Hematopoietic multipotent progenitor cell treated with erythropoietin and hydrocortisone succinate and interleukin-3 and kit ligand, for 17 days (in vitro differentiated cells): Measurements from ENCODE around the gene ZDHHC24.

Experiments used
- DNase-seq: peaks from one replicate; pipeline ENCODE4 v3.0.0-alpha.2; 2015; ENCODE audit warnings: low spot score

ZDHHC24 gene

GRCh38 chr11:66564984-66565383, 19.1 kb upstream of the ZDHHC24 start:
- DNase-seq, result no peak

DNA sequence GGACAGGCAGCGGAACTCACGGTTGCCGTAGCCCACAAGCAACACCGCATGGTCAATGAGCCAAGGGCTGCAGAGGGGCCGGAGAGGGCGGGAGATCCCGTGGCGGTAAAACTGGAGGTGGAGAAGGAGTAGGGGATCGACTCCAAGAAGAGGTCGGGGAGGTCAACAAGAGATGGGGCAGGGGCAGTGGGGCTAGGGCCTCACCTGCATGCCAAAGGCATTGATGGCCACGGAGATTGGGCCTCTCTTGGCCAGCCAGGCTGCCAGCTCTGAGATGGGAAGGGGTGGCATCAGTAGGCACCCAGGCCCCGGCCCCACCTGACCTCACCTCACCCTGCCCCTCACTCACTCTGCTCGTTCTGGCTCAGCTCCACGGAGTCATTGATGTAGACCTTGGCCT, 18.7 kb upstream of the ZDHHC24 start:
- no peak for DNase-seq

DNA sequence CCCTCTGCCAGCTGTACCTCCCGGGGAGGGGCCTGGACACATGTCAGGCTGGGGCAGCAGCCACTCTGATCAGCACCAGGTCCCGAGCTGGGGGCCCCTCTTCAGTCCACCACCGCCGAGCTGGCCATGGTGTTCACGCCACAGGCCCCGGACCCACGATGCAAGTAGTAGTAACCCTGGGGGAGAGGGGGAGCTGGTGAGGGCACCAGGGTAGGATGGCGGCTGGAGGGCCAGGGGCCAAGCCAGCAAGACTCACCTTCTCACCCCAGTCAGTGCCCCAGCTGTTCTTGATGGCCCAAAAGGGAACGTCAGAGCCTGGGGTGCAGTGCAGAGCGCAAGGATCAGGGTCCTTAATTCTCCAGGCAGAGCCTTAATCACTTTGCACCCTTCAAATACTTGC, 18.0 kb upstream of the ZDHHC24 start:
- DNase-seq, result no peak

- DNase-seq, result no peak
Observed at GRCh38 chr11:66562907-66563583, 17.2 kb upstream of the ZDHHC24 start.

DNA sequence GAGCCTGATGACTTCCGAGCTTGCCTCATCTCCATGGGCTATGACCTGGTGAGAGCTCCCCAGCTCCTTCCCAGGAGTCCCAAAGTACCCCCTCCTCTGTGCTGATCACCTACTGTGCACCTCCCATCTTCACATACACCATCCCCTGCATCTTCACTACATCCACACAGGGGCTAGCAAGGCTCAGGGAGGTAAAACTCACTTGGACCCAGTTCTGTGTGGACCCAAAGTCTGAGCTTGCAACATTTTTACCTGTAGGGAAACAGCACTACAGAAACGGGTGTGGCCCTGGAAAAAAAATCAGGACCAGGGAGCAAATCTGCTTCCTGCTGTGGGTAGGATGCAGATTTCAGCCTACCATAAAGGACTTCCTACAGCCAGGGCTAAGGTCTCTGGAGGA, 16.4 kb upstream of the ZDHHC24 start:
- no peak for DNase-seq

GRCh38 chr11:66561975-66562248, 16.1 kb upstream of the ZDHHC24 start:
- DNase-seq, result no peak

- no peak for DNase-seq
Observed at GRCh38 chr11:66561178-66561974, 15.5 kb upstream of the ZDHHC24 start.

GRCh38 chr11:66559866-66560676, 14.2 kb upstream of the ZDHHC24 start:
- DNase-seq, result no peak

DNA sequence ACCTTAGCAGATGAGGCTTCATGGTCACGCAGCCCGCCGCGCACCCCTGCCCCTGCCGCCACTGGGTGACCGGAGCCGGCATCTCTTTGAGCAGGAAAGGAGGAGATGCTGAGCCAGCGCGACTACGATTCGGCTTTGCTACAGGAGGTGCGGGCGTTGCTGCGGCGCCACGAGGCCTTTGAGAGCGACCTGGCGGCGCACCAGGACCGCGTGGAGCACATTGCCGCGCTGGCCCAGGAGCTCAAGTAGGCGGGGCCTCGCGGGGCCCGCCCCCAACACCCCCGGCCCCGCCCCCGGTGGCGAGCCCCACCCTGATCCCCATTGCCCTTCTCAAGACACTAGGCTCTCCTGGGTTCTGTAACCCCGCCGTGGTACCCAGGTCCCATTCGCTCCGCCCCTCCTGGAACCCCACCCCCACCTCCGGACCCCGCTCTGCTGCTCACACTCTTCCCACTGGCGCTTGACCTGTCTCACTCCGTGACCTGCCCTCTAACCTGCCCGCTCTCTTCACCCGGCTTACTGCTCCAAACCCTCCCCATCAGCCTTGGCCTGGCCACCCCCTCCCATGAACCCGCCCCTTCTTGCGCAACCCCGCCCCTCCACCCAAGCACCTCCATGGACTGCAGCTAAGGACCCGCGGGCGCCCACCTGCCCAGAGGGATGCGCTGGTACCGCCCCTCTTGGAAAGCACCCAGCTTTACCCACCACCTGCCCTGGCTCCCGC, 13.5 kb upstream of the ZDHHC24 start:
- peak; percentile 15 for DNase-seq

GRCh38 chr11:66557733-66558326, 12.0 kb upstream of the ZDHHC24 start:
- no peak for DNase-seq

GRCh38 chr11:66556086-66556485, 10.2 kb upstream of the ZDHHC24 start:
- DNase-seq, result no peak

GRCh38 chr11:66555416-66555815, 9.6 kb upstream of the ZDHHC24 start:
- DNase-seq, result no peak

GRCh38 chr11:66554602-66555001, 8.8 kb upstream of the ZDHHC24 start:
- no peak for DNase-seq

GRCh38 chr11:66550887-66551286, 5.0 kb upstream of the ZDHHC24 start:
- no peak for DNase-seq

GRCh38 chr11:66549696-66550095, 3.8 kb upstream of the ZDHHC24 start:
- DNase-seq, result no peak

GRCh38 chr11:66548774-66549630, 3.2 kb upstream of the ZDHHC24 start:
- DNase-seq, result no peak

- no peak for DNase-seq
Observed at GRCh38 chr11:66548041-66548440, 2.2 kb upstream of the ZDHHC24 start.

GRCh38 chr11:66547662-66548009, 1.8 kb upstream of the ZDHHC24 start:
- DNase-seq, result no peak

GRCh38 chr11:66546966-66547661, 1.3 kb upstream of the ZDHHC24 start:
- DNase-seq, result no peak

GRCh38 chr11:66546368-66546965, 619 bp upstream of the ZDHHC24 start, which contains the start of gene ACTN3:
Gene ACTN3 (plus strand): TSS chr11:66546903. CDS start chr11:66546938, 35 bp downstream.
- no peak for DNase-seq
